ENCODE measurements around the gene WDFY4. TPM values are rescaled to one million over a fixed set of nuclear protein-coding genes. Genes with fewer than 3 reads are reported as not detected.

Gene WDFY4
- total RNA-seq, 3 donors from 2014 or later = 2.3 to 7.0 (median 5.8) TPM

- Histone ChIP-seq H3K9me3 (no peaks in the 10 kb centered on the region), H3K4me1 (no peaks in the 10 kb centered on the region), H3K4me3 (no peak overlapping the region), H3K27ac (no peak overlapping the region), H3K27me3 (no peaks in the 10 kb centered on the region), H3K36me3 (no peaks in the 10 kb centered on the region)
- intact Hi-C loops (cut with DNase I; ENCODE audit: low total_unique reads) = no loop called here
- DNase-seq (ENCODE audit: low spot score in 2 of 2) = no peak
- TF ChIP-seq POLR2A (IDR thresholded peaks at IDR 0.05) (no peak), POLR2AphosphoS5 (IDR thresholded peaks at IDR 0.05) (no peak), CTCF (IDR thresholded peaks at IDR 0.05) (no peak)
These were observed 316.0 kb downstream of the WDFY4 start for GRCh38 chr10:49000437-49001398.

- no peak for DNase-seq (ENCODE audit: low spot score in 2 of 2)
- TF ChIP-seq POLR2A (IDR thresholded peaks at IDR 0.05) (no peak), CTCF (IDR thresholded peaks at IDR 0.05) (no peak), POLR2AphosphoS5 (IDR thresholded peaks at IDR 0.05) (no peak)
- Histone ChIP-seq H3K27me3 (no peaks in the 10 kb centered on the region), H3K9me3 (no peaks in the 10 kb centered on the region), H3K36me3 (no peaks in the 10 kb centered on the region), H3K27ac (no peak overlapping the region), H3K4me3 (no peak overlapping the region), H3K4me1 (no peaks in the 10 kb centered on the region)
- intact Hi-C loops (cut with DNase I; ENCODE audit: low total_unique reads) = no loop called here
These were observed 316.7 kb downstream of the WDFY4 start for GRCh38 chr10:49001402-49001801.

- Histone ChIP-seq H3K27me3 (no peaks in the 10 kb centered on the region), H3K4me3 (no peak overlapping the region), H3K4me1 (no peaks in the 10 kb centered on the region), H3K27ac (no peak overlapping the region), H3K9me3 (no peaks in the 10 kb centered on the region), H3K36me3 (no peaks in the 10 kb centered on the region)
- no peak for TF ChIP-seq POLR2A (IDR thresholded peaks at IDR 0.05)
- TF ChIP-seq POLR2AphosphoS5 (IDR thresholded peaks at IDR 0.05) = no peak
- TF ChIP-seq CTCF (IDR thresholded peaks at IDR 0.05) = no peak
- intact Hi-C loops (cut with DNase I; ENCODE audit: low total_unique reads) = no loop called here
- DNase-seq (ENCODE audit: low spot score in 2 of 2) = no peak
These were observed 317.4 kb downstream of the WDFY4 start for GRCh38 chr10:49001870-49002672.

- Histone ChIP-seq H3K36me3 (no peaks in the 10 kb centered on the region), H3K27me3 (no peaks in the 10 kb centered on the region), H3K9me3 (no peaks in the 10 kb centered on the region), H3K4me1 (no peaks in the 10 kb centered on the region), H3K27ac (no peak overlapping the region), H3K4me3 (no peak overlapping the region)
- no peak for DNase-seq (ENCODE audit: low spot score in 2 of 2)
- intact Hi-C loops (cut with DNase I; ENCODE audit: low total_unique reads) = no loop called here
- TF ChIP-seq POLR2AphosphoS5 (IDR thresholded peaks at IDR 0.05) (no peak), POLR2A (IDR thresholded peaks at IDR 0.05) (no peak)
These were observed 320.6 kb downstream of the WDFY4 start for GRCh38 chr10:49005270-49005669.

- Histone ChIP-seq H3K4me1 (no peaks in the 10 kb centered on the region), H3K9me3 (no peaks in the 10 kb centered on the region), H3K36me3 (no peaks in the 10 kb centered on the region), H3K4me3 (no peak overlapping the region), H3K27ac (no peak overlapping the region), H3K27me3 (no peaks in the 10 kb centered on the region)
- intact Hi-C loops (cut with DNase I; ENCODE audit: low total_unique reads) = no loop called here
- no peak for DNase-seq (ENCODE audit: low spot score in 2 of 2)
- TF ChIP-seq POLR2A (IDR thresholded peaks at IDR 0.05) (no peak), CTCF (IDR thresholded peaks at IDR 0.05) (no peak), POLR2AphosphoS5 (IDR thresholded peaks at IDR 0.05) (no peak)
These were observed 322.5 kb downstream of the WDFY4 start for GRCh38 chr10:49007129-49007528.

Measured in breast epithelium (tissue), 4 donors.